Stomach (tissue), 4 donors: ENCODE results near the gene STOML1.

Source experiments
- EP300 ChIP-seq: sonication (generic); formaldehyde crosslinking; IDR thresholded peaks from one replicate; pipeline ENCODE4 v1.6.1; 2017; ENCODE audit warnings: antibody characterized with exemption
- POLR2A ChIP-seq, 4 donors: fragments of 450-650 bp; IDR thresholded peaks; one replicate each; pipeline ENCODE4 v1.6.1; 2016; ENCODE audit warnings: antibody characterized with exemption in 4 of 4, control low read depth in 2 of 4, mild to moderate bottlenecking in 1 of 4, moderate library complexity in 1 of 4

DNA sequence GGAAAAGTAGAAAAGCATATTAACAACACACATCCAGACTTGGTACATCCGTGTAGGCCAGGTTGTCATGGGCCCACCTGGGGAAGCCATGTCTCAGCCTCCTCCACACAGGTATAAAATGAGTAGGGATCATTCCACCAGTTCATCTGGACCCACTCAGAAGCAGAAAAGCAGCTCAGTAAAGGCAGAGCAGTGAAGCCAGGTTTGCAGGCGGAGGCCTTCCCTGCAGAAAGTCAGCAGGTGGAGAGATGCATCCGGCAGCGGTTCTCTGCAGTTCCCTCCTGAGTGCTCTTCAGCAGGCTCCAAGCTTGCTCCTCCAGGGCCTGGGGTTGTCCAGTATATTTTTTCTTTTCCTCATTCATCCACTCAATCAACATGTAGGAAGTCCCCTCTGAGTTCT lies 43.7 kb downstream of the STOML1 start:
- no peak for TF ChIP-seq POLR2A (IDR thresholded peaks at IDR 0.05)
- no peak for TF ChIP-seq EP300
